Measurements from ENCODE around the gene BMP10. TPM values are rescaled to one million over a fixed set of nuclear protein-coding genes. Genes with fewer than 3 reads are reported as not detected.

BMP10 gene
- polyA plus RNA-seq, 1 donor (not counting 4 experiments of a cell fraction or from before 2014, with no cell fraction given): 0.05 TPM

DNA sequence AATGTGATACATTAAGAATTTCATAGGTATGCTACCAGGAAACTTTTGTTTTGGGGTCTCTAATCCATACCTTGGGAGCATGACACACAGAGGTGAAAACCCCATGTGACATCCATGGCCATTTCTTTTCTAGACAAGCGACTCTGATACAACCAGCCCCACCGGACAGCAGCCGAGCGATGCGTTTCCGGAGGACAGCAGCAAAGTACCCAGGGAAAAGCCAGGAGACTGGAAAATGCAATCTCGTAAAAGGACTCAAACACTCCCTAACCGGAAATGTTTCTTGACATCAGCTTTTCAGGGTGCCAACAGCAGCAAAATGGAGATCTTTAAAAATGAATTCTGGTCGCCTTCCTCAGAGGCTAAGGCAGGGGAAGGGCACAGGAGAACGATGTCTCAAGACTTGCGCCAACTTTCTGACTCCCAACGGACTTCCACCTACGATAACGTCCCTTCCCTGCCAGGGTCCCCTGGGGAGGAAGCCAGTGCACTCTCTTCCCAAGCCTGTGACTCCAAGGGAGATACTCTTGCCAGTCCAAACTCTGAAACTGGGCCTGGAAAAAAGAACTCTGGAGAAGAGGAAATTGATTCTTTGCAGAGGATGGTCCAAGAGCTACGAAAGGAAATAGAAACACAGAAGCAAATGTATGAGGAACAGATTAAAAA is 48.9 kb downstream of the BMP10 start:
- Histone ChIP-seq H3K9ac (ENCODE audit: control insufficient read depth, extremely low read depth, insufficient read depth, low read length) (no peak overlapping the region), H3K4me3 (ENCODE audit: control insufficient read depth in 2 of 3, extremely low read depth in 1 of 3, insufficient read depth in 2 of 3, low read depth in 1 of 3, low read length in 3 of 3) (no peak overlapping the region), H2AFZ (ENCODE audit: control insufficient read depth, low read length) (no peak overlapping the region), H3K79me2 (ENCODE audit: control insufficient read depth, insufficient read depth, low read length) (no peaks in the 10 kb centered on the region), H4K20me1 (ENCODE audit: control insufficient read depth, extremely low read depth, insufficient read depth, low read length) (no peaks in the 10 kb centered on the region), H3K9me3 (ENCODE audit: control insufficient read depth, low read depth, low read length) (no peaks in the 10 kb centered on the region), H3K9me1 (ENCODE audit: control insufficient read depth, extremely low read depth, insufficient read depth, low read length) (no peaks in the 10 kb centered on the region), H3K27ac (ENCODE audit: control insufficient read depth, insufficient read depth, low read length) (no peak overlapping the region), H3K4me1 (ENCODE audit: control insufficient read depth, extremely low read depth, insufficient read depth, low read length) (peaks cover 16% of the 10 kb centered on the region), H3K4me2 (ENCODE audit: control insufficient read depth, extremely low read depth, insufficient read depth, low read depth, low read length) (no peak overlapping the region), H3K36me3 (ENCODE audit: control insufficient read depth in 2 of 2, extremely low read depth in 1 of 2, insufficient read depth in 2 of 2, low read length in 2 of 2) (peaks cover 26 to 33% of the 10 kb centered on the region in 2 experiments), H3K27me3 (ENCODE audit: control insufficient read depth, extremely low read depth, insufficient read depth, low read length) (no peaks in the 10 kb centered on the region)
- no peak for FAIRE-seq
- no peak for DNase-seq (ENCODE audit: low read depth, low spot score)
- TF ChIP-seq CTCF (optimal IDR thresholded peaks at IDR 0.05 in 1 of 3, IDR thresholded peaks at IDR 0.05 in 1 of 3, conservative IDR thresholded peaks at IDR 0.05 in 1 of 3; ENCODE audit: extremely low read depth in 1 of 3, insufficient read depth in 2 of 3, low read length in 3 of 3) (no peak), EZH2 (IDR thresholded peaks at IDR 0.05; ENCODE audit: low read length) (no peak)
- dilution Hi-C loops (cut with MboI; ENCODE audit: extremely low pct_ligation_motif_present, low sequenced_read_pairs): no loop called here

GRCh38 chr2:68819556-68819955 is 51.6 kb downstream of the BMP10 start:
- Histone ChIP-seq H3K4me1 (ENCODE audit: control insufficient read depth, extremely low read depth, insufficient read depth, low read length) (peaks cover 5% of the 10 kb centered on the region), H3K9ac (ENCODE audit: control insufficient read depth, extremely low read depth, insufficient read depth, low read length) (no peak overlapping the region), H2AFZ (ENCODE audit: control insufficient read depth, low read length) (no peak overlapping the region), H3K36me3 (ENCODE audit: control insufficient read depth in 2 of 2, extremely low read depth in 1 of 2, insufficient read depth in 2 of 2, low read length in 2 of 2) (peaks cover 35 to 39% of the 10 kb centered on the region in 2 experiments), H3K4me3 (ENCODE audit: control insufficient read depth in 2 of 3, extremely low read depth in 1 of 3, insufficient read depth in 2 of 3, low read depth in 1 of 3, low read length in 3 of 3) (no peak overlapping the region), H3K27me3 (ENCODE audit: control insufficient read depth, extremely low read depth, insufficient read depth, low read length) (no peaks in the 10 kb centered on the region), H3K27ac (ENCODE audit: control insufficient read depth, insufficient read depth, low read length) (no peak overlapping the region), H3K9me3 (ENCODE audit: control insufficient read depth, low read depth, low read length) (no peaks in the 10 kb centered on the region), H3K4me2 (ENCODE audit: control insufficient read depth, extremely low read depth, insufficient read depth, low read depth, low read length) (no peak overlapping the region), H3K79me2 (ENCODE audit: control insufficient read depth, insufficient read depth, low read length) (no peaks in the 10 kb centered on the region), H4K20me1 (ENCODE audit: control insufficient read depth, extremely low read depth, insufficient read depth, low read length) (no peaks in the 10 kb centered on the region), H3K9me1 (ENCODE audit: control insufficient read depth, extremely low read depth, insufficient read depth, low read length) (no peaks in the 10 kb centered on the region)
- FAIRE-seq (no peak), DNase-seq (ENCODE audit: low read depth, low spot score) (no peak)
- dilution Hi-C loops (cut with MboI; ENCODE audit: extremely low pct_ligation_motif_present, low sequenced_read_pairs): no loop called here
- TF ChIP-seq CTCF (optimal IDR thresholded peaks at IDR 0.05 in 1 of 3, IDR thresholded peaks at IDR 0.05 in 1 of 3, conservative IDR thresholded peaks at IDR 0.05 in 1 of 3; ENCODE audit: extremely low read depth in 1 of 3, insufficient read depth in 2 of 3, low read length in 3 of 3): no peak
- TF ChIP-seq EZH2 (IDR thresholded peaks at IDR 0.05; ENCODE audit: low read length): no peak
